ENCODE measurements around the gene SP2. TPM values are rescaled to one million over a fixed set of nuclear protein-coding genes. Genes with fewer than 3 reads are reported as not detected.
A peak's percentile ranks its signal among the peaks of the same experiment; 100 is the strongest.

SP2 gene
- total RNA-seq: 11.3 TPM

DNA sequence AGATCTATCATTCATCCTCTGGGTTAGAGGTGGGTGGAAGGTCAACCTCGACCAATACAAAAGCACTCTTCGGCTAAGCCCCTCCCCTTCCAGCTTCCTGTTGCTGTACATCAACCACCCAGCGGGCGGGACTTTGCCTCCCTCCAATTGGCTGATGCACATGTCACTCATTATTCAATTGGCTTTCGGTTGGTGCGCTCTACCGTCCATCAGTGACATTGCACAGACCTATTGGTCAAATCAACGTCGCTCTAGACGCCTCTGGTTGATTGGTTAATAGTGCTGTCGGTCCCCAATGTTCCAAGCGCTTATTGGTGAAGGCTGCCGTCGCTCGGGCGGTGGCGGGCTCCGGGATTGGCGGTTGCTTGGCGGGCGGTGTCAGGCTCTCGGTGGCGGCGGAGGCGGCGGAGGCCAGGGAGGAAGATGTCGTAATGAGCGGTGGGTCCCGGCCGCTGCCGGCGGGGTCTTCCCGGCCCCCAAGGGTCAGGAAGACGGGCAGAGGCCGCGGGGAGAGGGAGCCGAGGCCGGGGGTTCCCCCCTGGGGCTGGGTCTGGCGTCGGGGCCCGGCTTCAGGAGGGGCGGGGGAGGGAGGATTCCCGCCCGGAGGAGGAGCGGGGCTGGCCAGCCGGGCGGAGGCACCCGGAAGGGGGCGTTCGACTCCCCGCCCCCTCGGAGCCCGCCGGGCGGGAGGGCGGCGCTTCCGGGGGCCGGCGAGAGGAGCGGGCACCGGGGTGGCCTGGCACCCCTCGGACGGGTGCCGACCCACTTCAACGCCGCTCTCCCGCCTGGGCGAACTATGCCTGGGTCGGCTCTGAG lies at the start of gene SP2:
Gene SP2 (plus strand): TSS at position 381 of the 816 bp plus-strand sequence. CDS start 51 bp downstream, at position 432.
- Histone ChIP-seq H3K27me3 (no peaks in the 10 kb centered on the region), H3K36me3 (peaks cover 0 to 3% of the 10 kb centered on the region in 2 donors), H3K4me3 (peak within 1 kb of the TSS; percentile 81 to 86), H3K9me3 (no peaks in the 10 kb centered on the region), H3K27ac (peak within 1 kb of the TSS; percentile 99), H3K4me1 (peaks cover 31% of the 10 kb centered on the region)
- DNase-seq (ENCODE audit: extremely low spot score in 2 of 2): peak; percentile 100
- intact Hi-C loops (cut with DNase I): loop anchor here (10.0 kb wide), 1 partner anchor 49 kb away; the partner anchor contains the start of gene PNPO
- TF ChIP-seq CTCF (IDR thresholded peaks at IDR 0.05): peak in 1 of 3 experiments; percentile 20
- peak; percentile 80 to 96 for TF ChIP-seq POLR2AphosphoS5 (IDR thresholded peaks at IDR 0.05; ENCODE audit: insufficient read depth in 1 of 2, low read depth in 1 of 2)
- TF ChIP-seq POLR2A (IDR thresholded peaks at IDR 0.05): peak in 1 of 2 donors; percentile 78

- DNase-seq (ENCODE audit: extremely low spot score in 2 of 2): no peak
- no peak for TF ChIP-seq POLR2AphosphoS5 (IDR thresholded peaks at IDR 0.05; ENCODE audit: insufficient read depth in 1 of 2, low read depth in 1 of 2)
- TF ChIP-seq CTCF (IDR thresholded peaks at IDR 0.05): no peak
- no peak for TF ChIP-seq POLR2A (IDR thresholded peaks at IDR 0.05)
- no peaks in the 10 kb centered on the region for H3K36me3 ChIP-seq
- no peaks in the 10 kb centered on the region for H3K27me3 ChIP-seq
- no peak overlapping the region for H3K4me3 ChIP-seq
- intact Hi-C loops (cut with DNase I): no loop called here
- H3K9me3 ChIP-seq: no peaks in the 10 kb centered on the region
- H3K27ac ChIP-seq: no peak overlapping the region
- H3K4me1 ChIP-seq: peaks cover 30% of the 10 kb centered on the region
Observed at GRCh38 chr17:47846716-47847340, 49.2 kb upstream of the SP2 start.

DNA sequence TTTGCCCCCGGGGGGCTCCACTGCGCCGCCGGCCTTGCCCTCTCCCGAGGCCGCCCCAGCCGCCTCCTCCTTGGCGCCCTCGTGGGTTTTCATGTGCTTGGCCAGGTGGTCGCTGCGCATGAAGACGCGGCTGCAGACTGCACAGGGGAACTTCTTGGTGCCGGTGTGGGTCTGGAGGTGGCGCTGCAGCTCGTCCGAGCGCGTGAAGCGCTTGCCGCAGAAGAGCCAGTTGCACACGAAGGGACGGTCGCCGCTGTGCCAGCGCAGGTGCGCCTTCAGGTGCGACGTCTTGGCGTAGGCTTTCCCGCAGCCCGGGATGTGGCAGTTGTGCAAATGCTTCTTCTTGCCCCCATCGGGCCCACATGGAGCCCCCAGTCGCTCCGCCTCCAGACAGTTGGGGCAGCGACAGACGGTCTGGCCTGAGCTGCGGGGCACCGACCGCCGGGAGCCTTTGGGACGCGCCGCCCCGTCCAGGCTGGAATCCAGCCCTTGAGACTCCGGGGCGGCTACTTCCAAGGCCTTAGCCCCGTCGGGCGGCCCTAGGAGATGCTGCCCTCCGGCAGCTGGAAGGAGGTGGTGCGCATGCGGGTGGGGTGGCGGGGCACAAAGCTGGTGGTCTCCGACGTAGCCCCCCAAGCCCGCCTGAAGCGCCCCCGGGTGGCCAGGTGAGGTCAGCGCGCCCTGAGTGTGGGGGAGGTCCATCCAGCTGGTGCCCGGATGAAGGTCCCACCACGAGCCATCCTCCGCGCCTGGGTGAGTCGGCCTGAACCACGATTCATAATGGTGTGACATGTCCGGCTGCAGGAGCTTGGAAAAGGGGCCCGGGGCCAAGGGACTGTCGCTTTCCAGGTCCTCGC lies 48.5 kb upstream of the SP2 start:
- no peaks in the 10 kb centered on the region for H3K36me3 ChIP-seq

GRCh38 chr17:47848198-47848513 lies 47.9 kb upstream of the SP2 start:
- Histone ChIP-seq H3K27me3 (no peaks in the 10 kb centered on the region), H3K36me3 (no peaks in the 10 kb centered on the region), H3K27ac (no peak overlapping the region), H3K9me3 (no peaks in the 10 kb centered on the region), H3K4me1 (peaks cover 30% of the 10 kb centered on the region), H3K4me3 (no peak overlapping the region)
- DNase-seq (ENCODE audit: extremely low spot score in 2 of 2): no peak
- intact Hi-C loops (cut with DNase I): no loop called here
- no peak for TF ChIP-seq POLR2A (IDR thresholded peaks at IDR 0.05)
- TF ChIP-seq POLR2AphosphoS5 (IDR thresholded peaks at IDR 0.05; ENCODE audit: insufficient read depth in 1 of 2, low read depth in 1 of 2): no peak
- TF ChIP-seq CTCF (IDR thresholded peaks at IDR 0.05): no peak

More for the DNA sequence above, 48.5 kb upstream of the SP2 start:
- Histone ChIP-seq H3K4me1 (peaks cover 32% of the 10 kb centered on the region), H3K27me3 (no peaks in the 10 kb centered on the region), H3K9me3 (no peaks in the 10 kb centered on the region), H3K4me3 (no peak overlapping the region), H3K27ac (no peak overlapping the region)
- intact Hi-C loops (cut with DNase I): no loop called here
- no peak for TF ChIP-seq POLR2AphosphoS5 (IDR thresholded peaks at IDR 0.05; ENCODE audit: insufficient read depth in 1 of 2, low read depth in 1 of 2)
- TF ChIP-seq POLR2A (IDR thresholded peaks at IDR 0.05): no peak
- TF ChIP-seq CTCF (IDR thresholded peaks at IDR 0.05): no peak
- no peak for DNase-seq (ENCODE audit: extremely low spot score in 2 of 2)
